Heart left ventricle (tissue), 13 donors: ENCODE results near the gene C5orf22.

Experiments
- CTCF ChIP-seq, 12 donors: fragments of 200-600 bp; sonication (generic) in 4 of 12; IDR thresholded peaks; one replicate each; pipeline versions ENCODE4 v1.5.0 to v1.8.0; 2018 to 2022; ENCODE audit warnings: antibody characterized with exemption in 12 of 12, mild to moderate bottlenecking in 5 of 12
- POLR2A ChIP-seq, 2 donors: fragments of 450-650 bp; IDR thresholded peaks; one replicate each; pipeline ENCODE4 v1.6.1; 2017; ENCODE audit warnings: antibody characterized with exemption in 2 of 2, mild to moderate bottlenecking in 2 of 2, moderate library complexity in 2 of 2
- donor health status: ischemic (EF 13 %, LVEDD 7.1; RV severe dilation, severe dysfunction).
- donor health status: DM: no; HTN: yes; CAD: no.
- donor health status: DM: no; HTN: no; CAD: no.
- donor health status: ischemic (EF 25% LVEDD 6.9; RV normal size, moderate dysfunction).
- donor health status: ischemic (EF 25% LVEDD 5.7; RV mildly dilated, moderate dysfunction).
- donor health status: ischemic (EF 35%, LVEDD 5.7; RV mildly dilated, moderate dysfunction).
- donor health status: nonischemic (EF 11% LVEDD 7.7; RV severe dilation, severe dysfunction).
- donor health status: DM: yes; HTN: yes; CAD: no.
- donor health status: PGD.
- donor health status: ischemic (EF 29% LVEDD 5.4; RV normal size, mild dysfunction).
- donor health status: nonischemic (EF 23%, LVEDD 6.1; RV moderate dilation, normal function).

GRCh38 chr5:31523041-31523440 is 9.1 kb upstream of the C5orf22 start:
- TF ChIP-seq CTCF (IDR thresholded peaks at IDR 0.05) (no peak), POLR2A (IDR thresholded peaks at IDR 0.05) (no peak)
